ENCODE measurements around the gene ZC2HC1C. TPM values are rescaled to one million over a fixed set of nuclear protein-coding genes. Genes with fewer than 3 reads are reported as not detected.

The ZC2HC1C gene
- total and polyA plus RNA-seq, 10 of the 15 experiments (the other 5 are each of a cell fraction or from before 2014, with no cell fraction given) = 0.92 to 3.7 (median 1.6) TPM

GRCh38 chr14:75077794-75078193 lies 8.4 kb downstream of the ZC2HC1C start (continued):
- no peak for TF ChIP-seq CUX1 (IDR thresholded peaks at IDR 0.05; ENCODE audit: insufficient replicate concordance, low read depth, low read length)
- no peak for TF ChIP-seq IKZF2 (IDR thresholded peaks at IDR 0.05)
- TF ChIP-seq ESRRA (IDR thresholded peaks at IDR 0.05; ENCODE audit: low read length) = no peak
- TF ChIP-seq ZBTB4 (CRISPR knock-in tag; IDR thresholded peaks at IDR 0.05) = no peak
- no peak for TF ChIP-seq SUZ12 (IDR thresholded peaks at IDR 0.05; ENCODE audit: unreplicated experiment)
- no peak for TF ChIP-seq ZBTB40 (IDR thresholded peaks at IDR 0.05; ENCODE audit: borderline replicate concordance)

All from GM12878 (cell line).